ENCODE measurements around the gene IL1RAPL1. TPM values are rescaled to one million over a fixed set of nuclear protein-coding genes. Genes with fewer than 3 reads are reported as not detected.

IL1RAPL1 gene
- polyA plus RNA-seq, 2 of the 4 experiments (the other 2 are of a cell fraction), result not detected

- TF ChIP-seq JUNB (IDR thresholded peaks at IDR 0.05), result no peak
Measured at GRCh38 chrX:29547877-29548276, 960.6 kb downstream of the IL1RAPL1 start (continued).

- no peak for FAIRE-seq
- 96% methylated on average over 1 of the region's 1 CpG for WGBS (ENCODE audit: missing lambda C conversion rate)
- Histone ChIP-seq H3K9me3 (no peaks in the 10 kb centered on the region), H3K27ac (no peak overlapping the region), H3K4me2 (no peak overlapping the region), H3K4me3 (no peak overlapping the region), H3K4me1 (no peaks in the 10 kb centered on the region)
- DNase-seq (ENCODE audit: low read depth in 1 of 2, low spot score in 1 of 2), result no peak
- ATAC-seq, result no peak
- ChIA-PET CTCF (interaction anchor here (1.1 kb wide), 1 partner anchor 27 kb away, joined by 6 read pairs; no protein-coding TSS in a partner anchor), POLR2A (interaction anchor here (0.7 kb wide), 1 partner anchor 978 kb away, joined by 5 read pairs; no protein-coding TSS in a partner anchor)
- TF ChIP-seq FOSB (CRISPR knock-in tag; IDR thresholded peaks at IDR 0.05) (no peak), SMC3 (IDR thresholded peaks at IDR 0.05) (no peak), HEYL (CRISPR knock-in tag; IDR thresholded peaks at IDR 0.05) (no peak), RARB (CRISPR knock-in tag; IDR thresholded peaks at IDR 0.05) (no peak), HOXA7 (CRISPR knock-in tag; IDR thresholded peaks at IDR 0.05) (no peak), CBX2 (IDR thresholded peaks at IDR 0.05; ENCODE audit: borderline replicate concordance, low read depth) (no peak), EP300 (IDR thresholded peaks at IDR 0.05) (no peak), RAD21 (conservative IDR thresholded peaks at IDR 0.05 in 1 of 2, IDR thresholded peaks at IDR 0.05 in 1 of 2) (no peak), SREBF2 (IDR thresholded peaks at IDR 0.05) (no peak), BHLHE40 (IDR thresholded peaks at IDR 0.05; ENCODE audit: low read depth, low read length) (no peak), ZSCAN20 (CRISPR knock-in tag; IDR thresholded peaks at IDR 0.05) (no peak), HES2 (IDR thresholded peaks at IDR 0.05) (no peak), REST (IDR thresholded peaks at IDR 0.05) (no peak), MAZ (IDR thresholded peaks at IDR 0.05; ENCODE audit: borderline replicate concordance, low read depth, low read length) (no peak)
Measured at GRCh38 chrX:29553542-29553941, 966.3 kb downstream of the IL1RAPL1 start.

- 79% methylated on average over 1 of the region's 1 CpG for WGBS (ENCODE audit: missing lambda C conversion rate)
- Histone ChIP-seq H3K4me1 (no peaks in the 10 kb centered on the region), H3K4me3 (no peak overlapping the region), H3K27ac (no peak overlapping the region), H3K9me3 (0 out of 3 replicates have a peak, but pooled peaks cover 4% of the 10 kb centered on the region), H3K4me2 (no peak overlapping the region)
- no peak for TF ChIP-seq GATA3 (IDR thresholded peaks at IDR 0.05; ENCODE audit: borderline replicate concordance)
- TF ChIP-seq HEYL (CRISPR knock-in tag; IDR thresholded peaks at IDR 0.05), result no peak
- no peak for TF ChIP-seq RAD21 (conservative IDR thresholded peaks at IDR 0.05 in 1 of 2, IDR thresholded peaks at IDR 0.05 in 1 of 2)
- TF ChIP-seq RARB (CRISPR knock-in tag; IDR thresholded peaks at IDR 0.05), result no peak
- no peak for TF ChIP-seq CHD2 (IDR thresholded peaks at IDR 0.05; ENCODE audit: low read length, partially characterized antibody)
- TF ChIP-seq FOSL2 (IDR thresholded peaks at IDR 0.05), result no peak
- TF ChIP-seq FOSL2 (CRISPR knock-in tag; IDR thresholded peaks at IDR 0.05), result no peak
- no peak for TF ChIP-seq ZNF302 (CRISPR knock-in tag; IDR thresholded peaks at IDR 0.05)
- TF ChIP-seq MAFK (IDR thresholded peaks at IDR 0.05; ENCODE audit: partially characterized antibody), result no peak
- TF ChIP-seq JUNB (IDR thresholded peaks at IDR 0.05), result no peak
- no peak for TF ChIP-seq EP300 (IDR thresholded peaks at IDR 0.05)
- ATAC-seq (no peak), FAIRE-seq (peak; percentile 94), DNase-seq (ENCODE audit: low read depth in 1 of 2, low spot score in 1 of 2) (no peak)
- ChIA-PET CTCF (no interaction called here), POLR2A (no interaction called here)
Measured at GRCh38 chrX:29555465-29556091, 968.3 kb downstream of the IL1RAPL1 start.
